ENCODE measurements around the gene MYT1. TPM values are rescaled to one million over a fixed set of nuclear protein-coding genes. Genes with fewer than 3 reads are reported as not detected.
"Not testable (repeated sequence)": the region's sequence is repeated elsewhere in the genome, so short reads cannot be mapped to it uniquely, and the experiment has no call there.

MYT1 gene
- total RNA-seq, 2 donors from 2014 or later = 0.16 TPM; not detected in 1

DNA sequence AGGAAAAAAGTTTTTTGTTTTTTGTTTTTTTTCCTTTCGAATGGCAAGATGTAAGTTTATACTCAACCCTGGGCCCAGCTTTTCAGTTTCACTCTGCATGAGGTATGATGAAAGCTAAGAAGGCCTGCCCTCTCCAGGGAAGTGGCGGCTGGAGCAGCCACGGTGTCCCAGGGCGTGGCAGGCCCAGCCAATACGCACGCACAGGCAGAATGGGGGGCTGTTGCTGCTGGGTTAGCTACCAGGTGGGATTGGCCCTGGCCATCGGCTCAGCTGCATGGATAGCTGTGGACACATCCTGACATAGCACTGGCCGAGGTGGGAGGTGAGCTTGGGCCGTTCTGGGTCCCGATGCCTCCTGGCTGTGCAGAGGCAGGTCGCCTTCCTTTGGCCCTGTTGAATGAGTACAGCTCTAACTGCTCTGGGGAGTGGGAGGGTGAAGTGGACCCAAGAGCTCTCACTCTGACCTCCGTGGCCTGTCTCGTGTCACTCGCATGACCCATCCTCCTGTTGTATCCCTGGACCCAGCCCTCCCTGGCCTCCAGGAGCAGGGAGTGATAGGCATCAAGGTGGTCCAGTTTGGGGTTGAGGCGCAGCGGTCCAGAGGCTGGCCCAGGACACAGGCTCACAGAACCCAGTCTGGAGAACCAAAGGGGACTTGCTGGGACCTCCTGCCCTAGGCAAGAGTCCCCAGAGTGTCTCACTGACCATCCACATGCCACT, 18.1 kb downstream of the MYT1 start:
- peaks cover 18% of the 10 kb centered on the region for H3K4me1 Mint-ChIP-seq
- no peak overlapping the region for H3K4me3 Mint-ChIP-seq
- no peak overlapping the region for H3K27ac Mint-ChIP-seq
- no peaks in the 10 kb centered on the region for H3K9me3 Mint-ChIP-seq
- H3K36me3 Mint-ChIP-seq (ENCODE audit: low read depth) = no peaks in the 10 kb centered on the region
- ATAC-seq (replicated peaks) = no peak
- peaks cover 3% of the 10 kb centered on the region for H3K27me3 Mint-ChIP-seq

DNA sequence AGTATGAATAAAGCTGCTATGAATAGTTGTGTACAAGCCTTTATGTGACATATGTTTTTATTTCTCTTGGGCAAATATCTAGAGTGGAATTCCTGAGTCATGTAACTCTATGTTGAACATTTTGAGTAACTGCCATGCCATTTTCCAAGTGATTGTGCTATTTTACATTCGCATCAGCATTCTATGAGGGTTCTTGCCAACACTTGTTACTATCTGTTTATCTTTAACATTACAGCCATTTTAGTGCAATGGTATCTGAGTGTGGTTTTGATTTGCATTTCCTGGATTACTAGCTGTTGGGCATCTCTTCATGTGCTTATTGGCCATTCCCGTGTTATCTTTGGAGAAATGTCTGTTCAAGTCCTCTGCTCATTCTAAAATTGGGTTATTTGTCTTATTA, 19.1 kb downstream of the MYT1 start:
- Mint-ChIP-seq H3K36me3 (ENCODE audit: low read depth) (no peaks in the 10 kb centered on the region), H3K4me3 (no peak overlapping the region), H3K4me1 (peaks cover 18% of the 10 kb centered on the region), H3K9me3 (no peaks in the 10 kb centered on the region), H3K27ac (no peak overlapping the region), H3K27me3 (peaks cover 3% of the 10 kb centered on the region)
- no peak for ATAC-seq (replicated peaks)

DNA sequence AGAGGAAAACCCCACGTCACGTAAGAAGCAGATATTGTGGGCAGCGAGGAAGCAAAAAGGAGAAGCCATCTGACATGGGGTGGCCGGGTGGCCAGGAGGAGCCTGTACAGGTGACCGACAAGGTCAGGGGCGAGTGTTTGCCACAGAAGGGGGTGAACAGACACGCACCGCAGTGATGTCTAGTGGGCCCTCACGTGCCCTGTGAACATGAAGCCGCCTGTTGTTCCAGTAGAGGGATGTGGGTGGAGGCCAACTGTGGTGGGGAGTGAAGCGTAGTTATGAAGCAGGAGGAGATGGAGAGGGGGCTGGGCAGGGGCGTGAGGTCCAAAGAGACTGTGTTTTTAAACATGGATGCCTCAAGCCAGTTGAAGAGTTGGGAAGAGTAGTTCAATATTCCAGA, 20.5 kb downstream of the MYT1 start:
- peaks cover 15% of the 10 kb centered on the region for H3K4me1 Mint-ChIP-seq

DNA sequence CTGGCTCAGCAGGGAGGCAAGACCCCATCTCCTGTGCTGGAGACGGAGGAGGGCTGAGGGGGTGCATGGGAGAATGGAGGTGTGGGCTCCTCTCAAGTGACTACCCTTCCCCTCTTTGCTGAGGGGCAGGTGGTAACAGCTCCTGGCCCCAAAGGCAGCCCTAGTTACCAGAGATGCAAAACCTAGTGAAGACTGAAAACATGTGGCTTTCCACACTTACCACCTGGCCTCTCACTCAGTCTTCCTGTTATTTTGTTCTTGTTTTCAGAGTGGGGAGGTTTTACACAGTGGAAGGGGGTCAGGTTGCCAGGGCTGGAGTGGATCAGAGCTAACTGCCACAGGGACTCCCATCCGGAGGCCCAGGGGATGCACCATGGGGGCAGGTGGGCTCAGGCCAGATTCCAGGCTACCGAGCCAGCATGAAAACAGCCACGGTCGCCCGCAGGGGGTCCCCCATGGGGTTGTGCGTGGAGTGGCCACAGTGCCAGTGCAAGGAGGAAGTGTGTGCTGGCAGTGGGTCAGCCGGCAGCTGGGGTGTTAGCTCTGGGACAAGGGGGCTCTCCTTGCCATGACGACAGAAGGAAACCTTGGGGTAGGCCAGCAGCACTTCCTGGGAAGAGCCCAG, 21.1 kb downstream of the MYT1 start:
- no peaks in the 10 kb centered on the region for H3K9me3 Mint-ChIP-seq
- peaks cover 10% of the 10 kb centered on the region for H3K4me1 Mint-ChIP-seq
- peak overlapping the region; percentile 45 for H3K27ac Mint-ChIP-seq
- H3K27me3 Mint-ChIP-seq = peaks cover 3% of the 10 kb centered on the region
- ATAC-seq (replicated peaks) = peak; percentile 55
- no peaks in the 10 kb centered on the region for H3K36me3 Mint-ChIP-seq (ENCODE audit: low read depth)
- peak overlapping the region; percentile 43 for H3K4me3 Mint-ChIP-seq

More for the DNA sequence above, 20.5 kb downstream of the MYT1 start:
- Mint-ChIP-seq H3K36me3 (ENCODE audit: low read depth) (no peaks in the 10 kb centered on the region), H3K9me3 (no peaks in the 10 kb centered on the region), H3K27me3 (peaks cover 3% of the 10 kb centered on the region), H3K4me3 (peak overlapping the region; percentile 43), H3K27ac (peak overlapping the region; percentile 45)
- peak; percentile 48 for ATAC-seq (replicated peaks)

DNA sequence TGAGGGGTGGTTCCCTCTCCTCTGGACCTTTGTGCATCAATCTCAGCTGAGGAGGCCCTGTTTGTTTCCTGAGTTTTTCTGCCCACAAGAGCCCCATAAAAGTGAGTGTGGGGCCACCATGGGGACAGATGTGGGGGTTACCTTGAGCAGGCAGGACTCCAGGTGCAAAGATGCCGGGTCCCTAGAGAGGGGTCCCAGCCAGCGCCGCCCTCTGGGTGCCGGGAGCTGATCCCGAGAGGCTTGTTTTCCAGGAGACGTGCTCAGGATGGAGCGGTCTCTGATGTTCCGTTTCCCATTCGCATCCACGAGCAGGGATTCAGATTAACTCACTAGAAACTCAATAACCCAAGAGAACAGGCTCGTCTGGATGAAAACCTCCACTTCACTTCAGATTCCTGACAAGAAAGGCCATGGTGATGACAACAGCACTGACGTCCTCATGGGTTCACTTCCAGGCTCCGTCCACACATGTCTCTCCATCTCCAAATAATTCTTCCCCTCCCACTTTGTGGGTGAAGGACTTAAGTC, 21.9 kb downstream of the MYT1 start:
- no peaks in the 10 kb centered on the region for H3K36me3 Mint-ChIP-seq (ENCODE audit: low read depth)
- H3K27me3 Mint-ChIP-seq = peaks cover 4% of the 10 kb centered on the region
- H3K4me3 Mint-ChIP-seq = no peak overlapping the region
- no peak for ATAC-seq (replicated peaks)
- H3K27ac Mint-ChIP-seq = no peak overlapping the region
- no peaks in the 10 kb centered on the region for H3K9me3 Mint-ChIP-seq
- H3K4me1 Mint-ChIP-seq = peaks cover 9% of the 10 kb centered on the region

DNA sequence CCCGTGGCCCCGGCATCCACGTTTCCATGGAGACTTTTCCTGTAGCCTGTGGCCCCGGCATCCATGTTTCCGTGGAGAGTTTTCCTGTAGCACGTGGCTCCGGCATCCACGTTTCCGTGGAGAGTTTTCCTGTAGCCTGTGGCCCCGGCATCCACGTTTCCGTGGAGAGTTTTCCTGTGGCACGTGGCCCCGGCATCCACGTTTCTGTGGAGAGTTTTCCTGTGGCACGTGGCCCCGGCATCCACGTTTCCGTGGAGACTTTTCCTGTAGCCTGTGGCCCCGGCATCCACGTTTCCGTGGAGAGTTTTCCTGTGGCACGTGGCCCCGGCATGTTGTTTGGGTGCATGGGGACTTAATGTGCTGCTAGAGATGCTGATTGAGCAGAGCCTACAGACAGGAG, 23.0 kb downstream of the MYT1 start:
- not testable (repeated sequence) for H3K36me3 Mint-ChIP-seq (ENCODE audit: low read depth); H3K27ac Mint-ChIP-seq; H3K4me3 Mint-ChIP-seq; H3K9me3 Mint-ChIP-seq; H3K4me1 Mint-ChIP-seq; ATAC-seq (replicated peaks)
- H3K27me3 Mint-ChIP-seq = peaks cover 11% of the 10 kb centered on the region

DNA sequence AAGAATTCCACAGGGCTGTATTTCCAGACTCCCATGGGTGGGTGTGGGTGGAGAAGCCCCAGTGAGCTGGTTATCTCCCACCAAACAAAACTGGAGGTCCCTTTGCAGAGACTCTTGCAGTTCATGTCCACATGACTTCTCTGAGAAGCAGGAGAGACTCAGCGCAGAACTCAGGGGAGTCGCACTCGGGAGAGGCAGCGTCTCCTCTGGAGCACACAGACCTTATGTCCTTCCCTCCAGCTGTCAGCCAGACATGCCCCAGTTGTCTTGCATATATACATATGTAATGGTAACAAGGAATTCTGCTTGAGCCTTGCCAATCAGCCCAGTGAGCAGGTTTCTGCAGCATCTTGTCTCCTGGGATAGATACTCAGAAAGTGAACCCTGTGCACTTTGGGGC, 23.8 kb downstream of the MYT1 start:
- Mint-ChIP-seq H3K4me3 (no peak overlapping the region), H3K27ac (no peak overlapping the region)
- ATAC-seq (replicated peaks) = no peak

DNA sequence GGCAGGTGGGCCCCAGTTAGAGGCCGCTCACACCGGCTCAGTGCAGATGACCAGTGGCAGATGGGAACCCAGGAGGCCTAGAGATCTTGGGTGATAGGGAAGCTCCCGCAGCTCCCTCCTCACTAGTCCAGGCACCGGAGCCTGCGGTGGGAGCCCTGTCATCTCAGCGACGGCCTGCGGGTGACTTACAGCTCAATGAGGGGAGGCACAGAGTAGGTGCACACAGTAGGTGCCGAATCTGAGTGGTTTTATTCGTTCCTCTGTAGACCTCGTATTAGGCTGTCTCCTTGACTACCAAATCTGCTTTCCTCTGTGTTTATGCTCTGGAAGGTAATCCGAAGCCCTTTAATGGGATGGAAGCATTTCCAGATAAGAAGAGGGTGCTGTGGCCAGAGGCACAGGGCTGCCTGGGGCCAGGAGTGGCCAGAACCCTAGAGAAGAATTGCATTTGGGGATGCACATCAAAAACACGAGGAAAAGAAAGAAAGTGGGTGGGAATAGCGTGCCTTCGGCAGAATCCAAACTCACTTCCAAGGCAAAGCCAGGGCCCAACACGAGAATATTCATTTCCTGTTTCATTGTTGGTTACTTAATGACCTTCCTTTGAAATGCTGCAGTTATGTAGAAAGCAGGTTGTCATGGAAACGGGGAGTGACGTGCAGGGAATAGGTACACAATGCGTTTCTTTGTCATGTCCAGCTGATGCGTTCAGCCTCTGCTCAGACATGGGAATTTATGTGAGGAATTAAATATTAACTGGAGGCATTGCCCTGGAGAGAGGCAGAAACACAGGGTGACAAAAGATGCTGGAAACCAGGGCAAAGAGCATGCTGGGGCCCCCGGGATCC, 24.7 kb downstream of the MYT1 start:
- H3K36me3 Mint-ChIP-seq (ENCODE audit: low read depth) = no peaks in the 10 kb centered on the region
- ATAC-seq (replicated peaks) = no peak
- peaks cover 18% of the 10 kb centered on the region for H3K27me3 Mint-ChIP-seq
- no peak overlapping the region for H3K4me3 Mint-ChIP-seq
- H3K27ac Mint-ChIP-seq = no peak overlapping the region
- peaks cover 13% of the 10 kb centered on the region for H3K4me1 Mint-ChIP-seq
- H3K9me3 Mint-ChIP-seq = no peaks in the 10 kb centered on the region

More for the DNA sequence above, 23.8 kb downstream of the MYT1 start:
- Mint-ChIP-seq H3K27me3 (peaks cover 17% of the 10 kb centered on the region), H3K36me3 (ENCODE audit: low read depth) (no peaks in the 10 kb centered on the region), H3K4me1 (peaks cover 12% of the 10 kb centered on the region), H3K9me3 (no peaks in the 10 kb centered on the region)

DNA sequence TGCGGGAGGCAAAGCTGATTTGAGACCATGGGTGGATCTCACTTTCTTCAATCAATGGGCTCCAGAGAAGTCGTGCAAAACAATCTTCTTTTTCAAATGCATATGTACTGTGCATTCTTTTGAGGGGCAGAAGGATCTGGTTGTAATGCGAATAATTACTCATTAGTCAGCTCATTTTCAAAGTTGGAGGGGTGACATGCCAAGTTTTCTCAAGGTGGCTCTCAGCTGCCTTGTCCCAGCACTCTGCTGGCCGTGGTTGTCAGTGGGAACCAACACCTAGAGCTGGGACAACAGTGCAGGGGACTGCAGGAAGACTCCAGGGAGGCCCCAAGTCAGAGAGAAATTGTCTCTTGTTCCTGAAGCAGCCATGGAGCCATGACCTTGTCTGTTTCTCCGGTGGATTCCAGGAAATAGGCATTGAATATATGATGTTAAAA, 25.3 kb downstream of the MYT1 start:
- H3K27ac Mint-ChIP-seq = no peak overlapping the region
- H3K9me3 Mint-ChIP-seq = no peaks in the 10 kb centered on the region
- ATAC-seq (replicated peaks) = no peak
- H3K36me3 Mint-ChIP-seq (ENCODE audit: low read depth) = no peaks in the 10 kb centered on the region
- peaks cover 21% of the 10 kb centered on the region for H3K27me3 Mint-ChIP-seq
- peaks cover 11% of the 10 kb centered on the region for H3K4me1 Mint-ChIP-seq
- no peak overlapping the region for H3K4me3 Mint-ChIP-seq

DNA sequence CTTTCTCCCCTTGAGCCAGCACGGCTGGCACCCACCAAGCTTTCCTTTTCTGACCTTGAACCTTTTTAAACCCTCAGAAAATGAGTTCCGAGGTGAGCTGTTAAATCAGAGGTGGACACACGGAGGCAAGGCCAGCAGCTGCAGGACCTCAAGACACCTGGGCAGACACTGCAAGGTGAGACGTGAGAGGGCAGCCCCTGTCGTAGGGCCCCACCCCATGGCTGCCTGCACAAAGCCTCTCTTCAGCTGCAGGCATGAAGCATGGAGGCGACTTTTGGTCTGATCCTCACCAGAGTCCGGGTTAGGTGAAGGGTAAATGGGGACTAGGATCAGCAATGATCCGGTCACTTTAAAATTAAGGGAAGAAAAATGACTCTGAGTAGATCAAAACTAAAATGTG, 25.7 kb downstream of the MYT1 start:
- Mint-ChIP-seq H3K9me3 (no peaks in the 10 kb centered on the region), H3K27ac (no peak overlapping the region), H3K36me3 (ENCODE audit: low read depth) (no peaks in the 10 kb centered on the region), H3K4me1 (peaks cover 6% of the 10 kb centered on the region), H3K4me3 (no peak overlapping the region), H3K27me3 (peaks cover 22% of the 10 kb centered on the region)
- ATAC-seq (replicated peaks) = no peak

DNA sequence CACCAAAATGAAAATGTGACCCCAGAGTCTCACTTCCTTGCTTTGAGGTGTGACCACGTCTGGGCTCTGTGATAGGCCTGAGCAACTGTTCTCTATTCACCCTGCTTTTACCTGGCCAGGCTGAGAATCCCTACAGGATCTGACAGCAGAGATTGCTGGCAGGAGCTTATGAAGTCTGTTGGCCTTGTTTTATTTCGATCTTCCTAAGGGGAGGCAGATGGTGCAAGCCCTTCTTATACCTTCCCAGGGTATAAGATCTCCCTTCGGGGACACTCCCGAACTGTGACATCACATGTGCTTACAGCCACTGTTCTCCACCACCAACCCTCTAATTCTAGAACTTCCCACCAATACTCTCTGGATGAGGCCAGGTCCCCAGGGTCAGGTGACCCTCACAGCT, 26.8 kb downstream of the MYT1 start:
- Mint-ChIP-seq H3K27ac (no peak overlapping the region), H3K36me3 (ENCODE audit: low read depth) (no peaks in the 10 kb centered on the region), H3K27me3 (peaks cover 22% of the 10 kb centered on the region), H3K9me3 (no peaks in the 10 kb centered on the region), H3K4me1 (peaks cover 4% of the 10 kb centered on the region), H3K4me3 (no peak overlapping the region)
- ATAC-seq (replicated peaks) = no peak

DNA sequence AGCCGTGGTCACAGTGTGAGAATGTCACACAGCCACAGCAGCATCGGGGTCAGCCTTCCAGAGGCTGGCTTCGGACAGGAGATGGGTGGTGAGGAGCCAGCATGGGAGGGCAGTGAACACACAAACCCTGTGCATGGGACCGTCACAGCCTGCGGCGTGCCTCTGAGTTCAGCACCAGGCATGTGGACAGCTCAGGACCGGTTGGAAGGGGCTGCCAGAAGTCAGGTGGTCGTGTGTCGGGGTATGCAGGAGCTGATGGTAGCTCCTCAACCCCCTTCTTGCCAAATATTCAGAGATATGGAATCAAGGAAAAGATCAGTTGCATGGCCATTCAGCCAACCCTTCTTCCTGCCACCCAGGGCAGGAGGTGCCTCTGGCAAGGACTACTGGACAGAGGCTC, 28.2 kb downstream of the MYT1 start:
- H3K36me3 Mint-ChIP-seq (ENCODE audit: low read depth) = no peaks in the 10 kb centered on the region
- H3K9me3 Mint-ChIP-seq = no peaks in the 10 kb centered on the region
- no peak overlapping the region for H3K4me3 Mint-ChIP-seq
- no peak overlapping the region for H3K27ac Mint-ChIP-seq
- peaks cover 22% of the 10 kb centered on the region for H3K27me3 Mint-ChIP-seq
- no peak for ATAC-seq (replicated peaks)
- peaks cover 4% of the 10 kb centered on the region for H3K4me1 Mint-ChIP-seq

DNA sequence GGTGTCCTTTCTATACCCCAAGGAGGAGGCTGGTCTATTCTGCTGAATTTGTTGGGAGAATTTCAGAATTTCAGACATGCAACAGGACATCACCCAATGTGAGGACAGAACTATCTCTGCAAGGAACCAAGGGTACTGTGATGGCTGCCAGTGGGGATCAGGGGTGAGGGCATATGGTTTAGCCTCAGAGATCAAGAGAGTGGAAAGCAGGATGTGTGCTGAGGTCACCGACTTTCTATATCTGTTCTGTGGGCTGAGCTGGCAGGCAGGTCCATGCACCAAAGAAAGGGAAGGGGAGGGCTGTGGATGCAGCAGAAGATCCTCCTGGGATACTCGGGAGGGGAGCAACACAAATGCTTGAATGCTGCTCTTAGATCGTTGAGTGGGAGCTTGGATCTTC, 28.8 kb downstream of the MYT1 start:
- ATAC-seq (replicated peaks) = peak; percentile 56
- H3K27ac Mint-ChIP-seq = no peak overlapping the region
- no peaks in the 10 kb centered on the region for H3K36me3 Mint-ChIP-seq (ENCODE audit: low read depth)
- peaks cover 22% of the 10 kb centered on the region for H3K27me3 Mint-ChIP-seq
- H3K9me3 Mint-ChIP-seq = no peaks in the 10 kb centered on the region
- no peak overlapping the region for H3K4me3 Mint-ChIP-seq
- peaks cover 4% of the 10 kb centered on the region for H3K4me1 Mint-ChIP-seq

DNA sequence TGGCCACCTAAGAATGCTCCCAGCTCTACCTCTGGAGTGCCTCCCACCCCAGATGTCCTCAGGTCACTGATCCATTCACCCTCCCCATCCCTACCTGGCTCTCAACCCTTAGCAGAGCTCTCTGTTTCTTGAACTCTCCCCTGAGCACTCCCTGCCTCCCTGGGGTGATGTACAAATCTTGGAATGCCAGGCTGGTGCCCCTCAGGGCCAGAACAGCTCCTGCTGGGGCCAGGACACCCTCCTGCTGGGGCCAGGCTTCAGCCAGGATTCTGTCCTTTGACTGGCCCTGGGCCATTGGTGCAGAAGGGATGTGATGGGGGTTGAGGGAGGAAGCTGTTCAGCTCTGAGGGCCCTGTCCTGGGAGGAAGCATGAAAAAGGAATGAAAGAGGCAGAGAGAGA, 30.0 kb downstream of the MYT1 start:
- Mint-ChIP-seq H3K27ac (peak overlapping the region; percentile 74), H3K4me1 (peaks cover 4% of the 10 kb centered on the region), H3K27me3 (peaks cover 22% of the 10 kb centered on the region), H3K4me3 (no peak overlapping the region), H3K36me3 (ENCODE audit: low read depth) (no peaks in the 10 kb centered on the region), H3K9me3 (no peaks in the 10 kb centered on the region)
- ATAC-seq (replicated peaks) = no peak
